Type B pancreatic cell (in vitro differentiated cells): Measurements from ENCODE around the gene TMX4. TPM values are rescaled to one million over a fixed set of nuclear protein-coding genes. Genes with fewer than 3 reads are reported as not detected.

Experiments
- DNase-seq: peaks from one replicate; pipeline ENCODE4 v3.0.0; 2021; ENCODE audit warnings: mixed read lengths; ENCODE audit not compliant: unreplicated experiment; ENCODE audit errors: extremely low spot score
- H3K27ac Mint-ChIP-seq: 2 replicates; pipeline ENCODE4 v1.8.0; 2021; ENCODE audit warnings: mild to moderate bottlenecking, mixed read lengths
- H3K27me3 Mint-ChIP-seq: 2 replicates; pipeline ENCODE4 v1.8.0; 2021; ENCODE audit warnings: mixed read lengths
- H3K36me3 Mint-ChIP-seq: 2 replicates; pipeline ENCODE4 v1.8.0; 2021; ENCODE audit warnings: mixed read lengths
- H3K4me1 Mint-ChIP-seq: one replicate; pipeline ENCODE4 v1.8.0; 2021; ENCODE audit warnings: mixed read lengths; ENCODE audit not compliant: unreplicated experiment
- H3K4me3 Mint-ChIP-seq: 2 replicates; pipeline ENCODE4 v1.8.0; 2021; ENCODE audit warnings: mild to moderate bottlenecking, mixed read lengths
- H3K9me3 Mint-ChIP-seq: 2 replicates; pipeline ENCODE4 v1.8.0; 2021; ENCODE audit warnings: mixed read lengths
- total RNA-seq: library from RNA; stranded (reverse); gene quantifications from 2 replicates; pipeline ENCODE4 v1.2.1, GENCODE V29; 2021; ENCODE audit warnings: low replicate concordance
- TF ChIP-seq, protein P1 (sequence below): fragments of 200-600 bp; sonication (generic); conservative IDR thresholded peaks from 2 replicates; pipeline ENCODE4 v1.5.0; 2021; ENCODE audit warnings: antibody characterized with exemption, mild to moderate bottlenecking

The TMX4 gene
- total RNA-seq, 1 donor from 2014 or later = 40.9 TPM

DNA sequence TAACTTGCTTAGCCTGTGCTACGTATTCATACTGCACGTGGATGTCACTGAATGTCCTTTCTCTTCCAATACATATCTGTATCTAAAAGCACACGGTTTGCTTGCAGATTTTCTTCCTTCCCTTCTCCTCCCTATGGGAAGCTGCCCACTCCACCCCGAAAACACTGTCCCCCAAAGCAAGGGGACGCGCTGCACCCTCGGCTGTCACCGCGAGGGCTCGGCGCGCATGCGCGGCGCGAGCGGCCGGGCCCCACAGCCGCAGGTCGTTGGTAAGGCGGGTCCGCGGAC lies 659 bp downstream of the TMX4 start:
- Mint-ChIP-seq H3K27ac (peak overlapping the region; percentile 74), H3K4me3 (peak overlapping the region; percentile 96), H3K9me3 (no peaks in the 10 kb centered on the region), H3K36me3 (no peaks in the 10 kb centered on the region), H3K4me1 (peaks cover 8% of the 10 kb centered on the region), H3K27me3 (no peaks in the 10 kb centered on the region)
- TF ChIP-seq, protein P1, sequence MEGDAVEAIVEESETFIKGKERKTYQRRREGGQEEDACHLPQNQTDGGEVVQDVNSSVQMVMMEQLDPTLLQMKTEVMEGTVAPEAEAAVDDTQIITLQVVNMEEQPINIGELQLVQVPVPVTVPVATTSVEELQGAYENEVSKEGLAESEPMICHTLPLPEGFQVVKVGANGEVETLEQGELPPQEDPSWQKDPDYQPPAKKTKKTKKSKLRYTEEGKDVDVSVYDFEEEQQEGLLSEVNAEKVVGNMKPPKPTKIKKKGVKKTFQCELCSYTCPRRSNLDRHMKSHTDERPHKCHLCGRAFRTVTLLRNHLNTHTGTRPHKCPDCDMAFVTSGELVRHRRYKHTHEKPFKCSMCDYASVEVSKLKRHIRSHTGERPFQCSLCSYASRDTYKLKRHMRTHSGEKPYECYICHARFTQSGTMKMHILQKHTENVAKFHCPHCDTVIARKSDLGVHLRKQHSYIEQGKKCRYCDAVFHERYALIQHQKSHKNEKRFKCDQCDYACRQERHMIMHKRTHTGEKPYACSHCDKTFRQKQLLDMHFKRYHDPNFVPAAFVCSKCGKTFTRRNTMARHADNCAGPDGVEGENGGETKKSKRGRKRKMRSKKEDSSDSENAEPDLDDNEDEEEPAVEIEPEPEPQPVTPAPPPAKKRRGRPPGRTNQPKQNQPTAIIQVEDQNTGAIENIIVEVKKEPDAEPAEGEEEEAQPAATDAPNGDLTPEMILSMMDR = no peak
- DNase-seq = no peak

DNA sequence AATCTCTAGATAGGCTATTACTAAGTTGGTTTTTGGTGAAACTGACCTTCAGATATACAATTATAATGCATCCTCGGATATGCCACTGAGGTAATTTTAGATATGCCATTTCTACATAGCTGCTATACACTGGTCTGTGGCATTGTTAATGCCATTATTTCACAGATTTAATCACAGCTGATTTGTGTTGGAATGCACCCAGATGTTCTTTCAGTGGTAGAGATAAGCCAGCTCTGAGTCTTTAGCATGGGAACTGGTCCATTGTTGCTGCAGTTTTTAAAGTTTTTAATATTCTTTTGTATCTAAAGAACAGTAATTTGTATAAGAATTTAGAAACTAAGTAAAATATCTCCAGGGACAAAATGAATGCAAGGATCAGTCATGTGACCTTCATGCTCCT lies 6.8 kb downstream of the TMX4 start:
- Mint-ChIP-seq H3K9me3 (peaks cover under 1% of the 10 kb centered on the region), H3K4me1 (peaks cover 4% of the 10 kb centered on the region), H3K27ac (no peak overlapping the region), H3K27me3 (no peaks in the 10 kb centered on the region), H3K4me3 (no peak overlapping the region), H3K36me3 (peaks cover 2% of the 10 kb centered on the region)
- no peak for DNase-seq
- TF ChIP-seq, protein P1 = no peak

DNA sequence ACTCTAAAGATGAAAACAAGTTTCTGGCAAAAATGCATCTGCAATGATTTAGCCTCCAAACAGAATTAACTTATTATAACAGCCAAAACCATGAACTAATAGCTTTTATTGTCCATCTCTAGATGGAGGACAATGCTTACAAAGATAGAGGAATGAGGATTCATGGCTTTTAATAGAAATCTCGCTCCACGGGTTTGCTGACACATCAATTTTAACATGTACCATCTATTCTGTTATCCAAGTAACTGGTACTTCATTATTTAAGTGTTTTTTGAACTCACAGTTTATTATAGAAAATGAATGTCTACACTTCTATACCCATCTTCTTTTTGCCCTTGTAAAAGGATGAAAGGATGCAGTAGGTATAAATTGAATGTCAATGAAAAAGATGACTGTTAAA lies 10.8 kb downstream of the TMX4 start:
- TF ChIP-seq, protein P1 = no peak
- Mint-ChIP-seq H3K4me3 (no peak overlapping the region), H3K27me3 (no peaks in the 10 kb centered on the region), H3K27ac (no peak overlapping the region), H3K36me3 (peaks cover 11% of the 10 kb centered on the region), H3K4me1 (peaks cover 3% of the 10 kb centered on the region), H3K9me3 (peaks cover 5% of the 10 kb centered on the region)
- DNase-seq = no peak

DNA sequence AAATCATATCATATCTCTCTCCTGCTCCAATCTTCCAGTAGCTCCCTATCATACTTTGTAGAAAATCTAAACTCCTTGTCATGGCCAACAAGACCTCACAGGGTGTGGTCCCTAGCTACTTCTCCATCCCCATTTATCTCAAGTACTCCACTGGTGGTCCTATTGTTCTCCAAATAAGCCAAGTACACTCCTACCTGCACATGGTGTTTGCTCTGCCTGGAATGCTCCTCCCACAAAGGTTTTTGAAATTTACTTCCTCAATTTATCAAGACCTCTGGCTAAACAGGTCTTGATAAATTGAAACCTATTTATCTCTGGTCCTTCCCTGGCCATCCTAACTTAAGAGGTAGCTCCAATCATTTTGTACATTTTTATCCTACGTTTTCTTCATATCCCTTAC lies 12.1 kb downstream of the TMX4 start:
- TF ChIP-seq, protein P1 = no peak
- DNase-seq = no peak
- H3K4me1 Mint-ChIP-seq = peaks cover 3% of the 10 kb centered on the region
- H3K27me3 Mint-ChIP-seq = no peaks in the 10 kb centered on the region
- no peak overlapping the region for H3K4me3 Mint-ChIP-seq
- peaks cover 5% of the 10 kb centered on the region for H3K9me3 Mint-ChIP-seq
- peaks cover 11% of the 10 kb centered on the region for H3K36me3 Mint-ChIP-seq
- no peak overlapping the region for H3K27ac Mint-ChIP-seq

DNA sequence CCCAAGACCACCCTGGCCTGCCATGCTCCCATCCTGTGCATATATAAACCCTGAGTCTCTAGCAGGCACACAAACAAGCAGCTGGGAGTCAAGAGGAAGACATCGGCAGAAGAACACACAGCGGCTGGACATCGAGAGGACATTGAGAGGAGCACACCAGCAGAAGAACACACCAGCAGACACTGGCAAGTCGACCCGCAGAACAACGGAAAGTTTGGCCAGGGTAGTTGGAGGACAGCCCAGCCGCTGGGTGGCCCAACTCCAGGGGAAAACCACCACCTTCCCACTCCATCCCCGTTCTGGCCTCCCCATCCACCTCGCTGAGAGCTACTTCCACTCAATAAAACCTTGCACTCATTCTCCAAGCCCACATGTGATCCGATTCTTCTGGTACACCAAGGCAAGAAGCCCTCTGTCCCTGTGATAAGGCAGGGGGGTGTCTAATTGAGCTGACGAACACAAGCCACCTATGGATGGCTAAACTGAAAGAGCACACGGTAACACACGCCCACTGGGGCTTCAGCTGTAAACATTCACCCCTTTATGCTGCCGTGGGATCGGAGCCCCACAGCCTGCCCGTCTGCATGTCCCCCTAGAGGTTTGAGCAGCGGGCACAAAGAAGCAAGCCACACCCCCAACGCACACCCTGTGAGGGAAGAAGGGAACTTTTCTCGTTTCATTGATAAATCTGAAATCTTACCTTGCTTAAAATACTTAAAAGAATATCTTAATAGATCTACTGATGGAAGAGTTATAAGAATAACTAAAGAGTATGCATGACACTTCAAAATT lies 13.8 kb downstream of the TMX4 start:
- no peak overlapping the region for H3K27ac Mint-ChIP-seq
- no peak overlapping the region for H3K4me3 Mint-ChIP-seq
- H3K4me1 Mint-ChIP-seq = no peaks in the 10 kb centered on the region
- no peaks in the 10 kb centered on the region for H3K27me3 Mint-ChIP-seq
- TF ChIP-seq, protein P1 = no peak
- peaks cover 16% of the 10 kb centered on the region for H3K36me3 Mint-ChIP-seq
- peaks cover 5% of the 10 kb centered on the region for H3K9me3 Mint-ChIP-seq
- DNase-seq = no peak
